Measurements from ENCODE around the gene AHDC1.
A peak's percentile ranks its signal among the peaks of the same experiment; 100 is the strongest.

DNA sequence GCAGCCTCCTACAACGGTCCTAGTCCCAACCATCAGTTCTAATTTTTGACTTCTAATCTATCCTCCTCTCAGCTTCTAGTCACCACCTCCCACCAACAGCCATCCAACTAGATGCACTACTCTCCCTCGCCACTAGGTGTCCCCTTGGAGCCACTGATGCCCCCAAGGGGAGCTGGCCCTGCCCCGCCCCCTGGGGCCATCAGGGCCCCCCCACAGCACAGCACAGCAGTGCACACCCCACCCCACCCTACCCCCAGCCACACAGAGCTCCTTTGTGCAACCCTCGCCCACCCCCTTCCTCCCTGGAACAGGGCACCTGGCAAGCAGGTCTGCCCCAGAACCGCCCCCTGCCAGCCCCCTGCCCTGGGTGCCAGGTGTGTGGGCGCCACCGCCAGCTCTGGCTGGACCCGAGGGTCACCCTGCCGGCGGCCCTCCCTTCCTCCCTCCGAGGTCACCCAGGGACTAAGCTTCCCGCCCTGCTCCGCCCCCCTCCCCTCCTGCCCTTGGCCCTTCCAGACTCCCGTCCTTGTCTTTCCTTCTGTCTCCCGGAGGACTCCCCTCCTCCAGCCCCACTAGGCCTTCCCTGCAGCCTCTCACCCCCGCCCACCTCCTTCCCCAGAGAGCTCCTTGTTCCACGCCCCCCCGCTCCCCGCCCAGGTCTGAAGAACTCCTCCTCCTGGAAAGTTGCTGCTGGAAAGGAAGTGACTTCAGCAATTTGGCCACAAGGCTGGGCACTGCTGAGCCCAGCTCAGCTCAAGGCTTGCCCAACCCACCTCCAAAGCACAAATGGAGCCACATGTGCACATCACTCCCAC, 47.0 kb downstream of the AHDC1 start:
- TF ChIP-seq, protein P1, sequence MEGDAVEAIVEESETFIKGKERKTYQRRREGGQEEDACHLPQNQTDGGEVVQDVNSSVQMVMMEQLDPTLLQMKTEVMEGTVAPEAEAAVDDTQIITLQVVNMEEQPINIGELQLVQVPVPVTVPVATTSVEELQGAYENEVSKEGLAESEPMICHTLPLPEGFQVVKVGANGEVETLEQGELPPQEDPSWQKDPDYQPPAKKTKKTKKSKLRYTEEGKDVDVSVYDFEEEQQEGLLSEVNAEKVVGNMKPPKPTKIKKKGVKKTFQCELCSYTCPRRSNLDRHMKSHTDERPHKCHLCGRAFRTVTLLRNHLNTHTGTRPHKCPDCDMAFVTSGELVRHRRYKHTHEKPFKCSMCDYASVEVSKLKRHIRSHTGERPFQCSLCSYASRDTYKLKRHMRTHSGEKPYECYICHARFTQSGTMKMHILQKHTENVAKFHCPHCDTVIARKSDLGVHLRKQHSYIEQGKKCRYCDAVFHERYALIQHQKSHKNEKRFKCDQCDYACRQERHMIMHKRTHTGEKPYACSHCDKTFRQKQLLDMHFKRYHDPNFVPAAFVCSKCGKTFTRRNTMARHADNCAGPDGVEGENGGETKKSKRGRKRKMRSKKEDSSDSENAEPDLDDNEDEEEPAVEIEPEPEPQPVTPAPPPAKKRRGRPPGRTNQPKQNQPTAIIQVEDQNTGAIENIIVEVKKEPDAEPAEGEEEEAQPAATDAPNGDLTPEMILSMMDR (IDR thresholded peaks at IDR 0.05): peak; percentile 78 to 96 (median 84)
- peak in 1 of 2 donors; percentile 31 for TF ChIP-seq POLR2A (IDR thresholded peaks at IDR 0.05)
